NCI-H128 (cell line): ENCODE data around the gene C19orf18.

ENCODE experiments used
- DNase-seq: peaks from one replicate; lab custom pipeline; 2025; ENCODE audit not compliant: unreplicated experiment; lab: John Stamatoyannopoulos, UW

C19orf18 gene

DNA sequence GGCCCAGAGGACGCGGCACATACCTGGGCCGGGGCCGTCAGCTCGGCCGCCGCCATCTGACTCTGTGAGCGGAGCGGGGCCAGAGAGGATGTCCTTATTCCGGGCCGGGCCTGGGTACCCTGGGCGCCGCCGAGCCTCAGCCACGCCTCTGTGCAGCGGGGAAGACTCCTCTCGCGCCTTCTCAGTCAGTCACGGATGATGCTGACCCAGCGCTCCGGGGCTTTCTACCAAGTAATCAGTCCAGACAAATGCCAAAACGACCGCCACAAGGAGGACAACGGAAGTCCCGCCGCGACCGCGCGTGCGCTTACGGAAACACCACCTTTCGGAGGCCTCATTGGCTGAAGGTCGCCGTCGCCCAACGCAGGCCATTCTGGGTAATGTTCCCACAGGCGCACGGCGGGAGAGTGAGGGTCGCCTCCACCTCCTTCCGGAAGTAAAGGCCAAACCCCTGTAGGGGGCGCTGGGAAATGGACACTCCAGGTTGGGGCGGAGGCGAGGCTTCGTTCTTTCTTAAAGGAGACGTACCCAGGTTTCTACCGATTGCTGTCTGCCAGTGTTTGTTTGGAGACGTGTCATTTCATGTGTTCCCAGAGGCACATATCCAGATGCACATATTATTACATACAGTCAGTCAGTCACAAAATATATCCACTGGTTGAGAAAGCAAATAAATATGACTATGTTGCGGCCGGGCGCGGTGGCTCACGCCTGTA, 26.8 kb downstream of the C19orf18 start, which contains the start of gene ZNF256:
Gene ZNF256 (minus strand): TSS at position 288 of the 716 bp plus-strand sequence. CDS start 232 bp downstream, at position 56.
- DNase-seq, result peak; percentile 94

DNA sequence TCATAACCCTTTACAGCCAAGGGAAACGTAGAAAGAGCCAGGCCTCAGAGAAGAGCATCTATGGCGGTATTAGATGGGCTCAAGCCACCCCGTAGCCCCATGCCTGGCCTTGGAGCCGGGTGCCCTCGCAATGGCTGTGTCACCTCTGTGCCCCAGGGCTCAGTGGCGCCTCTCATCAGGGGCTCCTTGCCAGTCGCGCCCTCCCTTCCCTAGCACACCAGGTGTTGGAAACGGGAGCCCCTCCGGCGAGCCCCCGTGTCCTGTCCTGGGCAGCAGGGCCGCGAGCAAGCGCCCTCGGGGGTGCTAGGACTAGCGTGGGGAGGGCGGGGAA, 27.3 kb downstream of the C19orf18 start:
- DNase-seq, result no peak

DNA sequence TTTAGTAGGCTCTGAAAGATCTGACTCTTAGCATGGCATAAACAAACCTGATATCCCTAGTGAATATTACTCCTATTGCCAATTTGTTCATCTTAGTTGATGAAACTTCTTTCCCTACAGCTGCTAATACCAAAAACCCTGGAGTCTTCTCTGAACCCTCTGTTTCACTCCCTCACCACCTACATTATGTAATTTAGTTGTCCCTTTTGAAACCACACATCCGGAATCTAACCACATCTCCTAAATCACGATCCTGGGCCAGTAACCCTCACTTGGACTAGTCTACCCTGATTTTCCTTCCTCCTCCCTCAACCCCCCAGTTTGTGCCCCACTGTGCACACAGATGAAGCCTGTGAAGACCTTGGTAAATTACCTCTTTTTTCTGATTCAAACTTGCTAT, 28.0 kb downstream of the C19orf18 start:
- DNase-seq, result no peak

DNA sequence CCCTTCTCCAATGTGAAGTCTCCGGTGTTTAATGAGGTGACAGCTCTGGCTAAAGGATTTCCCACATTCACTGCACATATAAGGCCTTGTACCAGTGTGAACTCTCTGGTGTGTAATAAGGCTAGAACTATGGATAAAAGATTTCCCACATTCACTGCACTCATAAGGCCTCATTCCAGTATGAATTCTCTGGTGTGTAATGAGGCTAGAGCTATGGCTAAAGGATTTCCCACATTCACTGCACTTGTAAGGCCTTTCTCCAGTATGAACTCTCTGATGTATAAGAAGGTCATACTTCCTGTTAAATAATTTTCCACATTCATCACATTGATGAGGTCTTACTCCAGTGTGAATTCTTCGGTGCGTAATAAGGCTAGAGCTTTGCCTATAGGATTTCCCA, 32.7 kb downstream of the C19orf18 start:
- DNase-seq, result no peak

DNA sequence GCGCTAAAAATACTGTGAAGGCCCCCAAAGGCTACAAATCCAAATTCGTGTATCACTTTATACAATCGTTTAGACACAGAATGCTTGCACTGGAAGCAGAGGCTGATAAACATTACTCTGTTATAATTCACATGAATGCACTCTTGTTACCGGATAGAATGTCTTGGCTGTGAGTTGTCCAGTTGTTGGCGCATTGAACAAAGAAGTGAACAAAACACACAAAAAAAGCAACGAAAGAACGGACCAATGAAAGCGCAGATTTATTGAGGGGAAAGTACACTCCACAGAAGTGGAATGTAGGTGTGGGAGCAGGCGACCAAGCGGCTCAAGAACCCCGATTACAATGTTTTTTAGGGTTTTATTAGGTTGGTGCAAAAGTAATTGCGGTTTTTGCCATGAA, 38.6 kb downstream of the C19orf18 start:
- no peak for DNase-seq

DNA sequence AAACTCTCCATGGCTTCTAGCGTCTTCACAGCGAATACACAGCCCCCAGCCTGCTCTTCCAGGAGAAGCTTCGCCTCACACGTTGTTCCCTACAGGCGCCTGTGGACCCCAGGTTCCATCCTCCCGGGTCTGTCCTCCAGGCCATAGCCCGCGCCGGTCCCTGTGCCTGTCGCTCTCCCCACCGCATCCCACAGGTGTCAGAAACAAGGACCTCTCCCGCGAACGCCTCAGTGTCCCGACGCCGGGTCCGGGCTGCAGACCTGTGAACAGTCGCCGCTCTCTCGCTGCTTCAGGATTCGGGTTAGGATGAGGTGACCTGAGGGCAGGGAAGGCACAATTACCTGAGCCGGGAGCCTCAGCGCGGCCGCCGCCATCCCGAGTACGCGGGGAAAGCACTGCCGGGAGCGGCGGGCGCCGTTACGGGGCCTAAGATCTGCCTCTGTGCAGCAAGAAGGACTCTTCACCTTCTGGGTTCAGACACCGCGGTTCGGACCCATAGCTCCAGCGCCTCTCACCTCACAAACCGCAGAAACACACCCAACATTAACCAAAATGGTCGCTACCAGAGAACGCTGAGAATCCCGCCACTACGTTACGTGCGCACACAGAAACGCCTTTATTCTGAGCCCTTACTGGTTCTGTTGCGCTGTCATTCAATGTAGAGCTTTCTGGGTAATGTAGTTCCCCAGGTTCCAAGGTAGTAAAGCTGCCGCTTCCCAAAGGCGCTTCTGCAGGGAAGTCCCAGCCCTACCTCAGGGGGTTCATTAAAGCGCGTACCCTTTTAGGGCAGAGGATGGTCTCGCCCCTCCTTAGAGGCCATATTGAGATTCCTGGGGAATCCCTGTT, 39.3 kb downstream of the C19orf18 start, which contains the start of gene ZNF418:
Gene ZNF418 (minus strand): TSS at position 583 of the 846 bp plus-strand sequence. CDS start 1,580 bp downstream, outside the sequence.
- no peak for DNase-seq

DNA sequence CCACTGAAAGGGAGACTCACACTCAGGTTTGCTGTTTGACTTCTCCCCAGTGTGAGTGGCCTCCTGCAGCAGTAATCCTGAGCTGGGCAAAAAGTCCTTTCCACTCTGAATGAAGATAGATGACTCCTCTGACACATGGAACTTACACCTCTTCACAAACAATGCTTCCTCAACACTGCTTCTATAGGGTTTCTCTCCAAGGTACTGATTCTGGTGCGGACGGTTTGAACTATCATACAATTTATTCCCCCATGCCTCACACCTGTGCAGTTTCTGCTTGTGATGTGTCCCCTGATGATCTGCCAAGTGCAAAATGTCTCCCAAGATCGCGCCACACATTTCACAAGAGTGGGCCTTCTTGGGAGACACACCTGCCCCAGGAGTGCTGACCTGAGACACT, 46.7 kb downstream of the C19orf18 start:
- no peak for DNase-seq

DNA sequence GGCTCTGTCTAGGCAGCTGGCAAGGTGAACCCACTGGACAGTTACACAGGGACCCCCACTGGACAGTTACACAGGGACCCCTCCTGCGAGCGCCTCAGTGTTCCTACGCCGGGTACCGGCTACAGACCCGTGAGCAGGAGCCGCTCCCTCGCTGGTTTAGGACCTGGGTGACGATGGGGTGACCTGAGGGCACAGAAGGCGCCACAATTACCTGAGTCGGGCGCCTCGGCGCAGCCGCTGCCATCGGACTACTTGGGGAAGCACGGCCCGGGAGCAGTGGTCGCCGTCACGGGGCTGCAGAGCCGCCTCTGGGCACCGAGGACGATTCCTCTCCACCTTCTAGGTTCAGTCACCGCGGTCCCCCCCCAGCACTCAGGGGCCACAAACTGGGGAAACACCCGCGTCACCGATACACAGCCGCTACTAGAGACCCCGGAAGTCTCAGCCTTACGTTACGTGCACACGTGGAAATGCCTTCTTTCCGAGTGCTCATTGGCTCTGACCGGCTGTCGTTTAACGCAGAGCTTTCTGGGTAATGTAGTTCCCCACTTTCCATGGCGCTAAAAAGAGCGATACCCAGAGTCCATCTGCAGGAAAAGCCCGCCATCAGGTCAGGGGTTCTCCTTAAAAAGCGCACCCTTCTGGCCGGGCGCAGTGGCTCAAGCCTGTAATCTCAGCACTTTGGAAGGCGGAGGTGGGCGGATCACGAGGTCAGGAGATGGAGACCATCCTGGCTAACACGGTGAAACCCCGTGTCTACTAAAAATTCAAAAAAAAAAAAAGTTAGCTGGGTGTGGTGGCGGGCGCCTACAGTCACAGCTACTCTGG, 58.0 kb downstream of the C19orf18 start, which contains the start of gene ZNF417:
Gene ZNF417 (minus strand): TSS at position 425 of the 828 bp plus-strand sequence. CDS start 181 bp downstream, at position 244.
- peak; percentile 79 for DNase-seq

DNA sequence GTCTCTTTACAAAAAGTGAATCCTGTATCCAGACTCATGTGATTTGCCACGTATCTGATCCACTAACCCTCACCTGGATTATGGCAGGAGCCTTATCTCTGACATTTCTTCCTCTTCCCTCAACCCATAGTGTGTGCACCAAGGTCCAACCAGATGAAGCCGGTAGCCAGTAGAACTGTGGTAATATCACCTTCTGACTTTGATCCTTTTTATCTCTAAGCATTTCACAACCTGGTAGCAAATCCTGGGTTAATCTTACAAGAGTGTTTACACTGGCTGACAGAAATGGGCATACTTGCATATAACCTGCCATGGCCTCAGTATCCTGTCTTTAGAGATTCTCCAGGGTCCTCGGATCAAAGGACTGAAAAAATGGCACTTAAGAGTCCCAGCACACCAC, 59.8 kb downstream of the C19orf18 start:
- DNase-seq, result no peak
